Neural progenitor cell (in vitro differentiated cells): ENCODE data around the gene SPANXN2. TPM values are rescaled to one million over a fixed set of nuclear protein-coding genes. Genes with fewer than 3 reads are reported as not detected.

Source experiments
- DNase-seq: peaks from one replicate; pipeline ENCODE4 v3.0.0-alpha.2; 2016; ENCODE audit warnings: low spot score
- H2AFZ ChIP-seq: fragments of 200-600 bp; sonication (generic); replicated peaks from 2 replicates; pipeline ENCODE4 v1.6.1; 2016; ENCODE audit warnings: antibody characterized with exemption
- H3F3A ChIP-seq: fragments of 200-600 bp; sonication (generic); 2 replicates; pipeline ENCODE4 v1.6.1; 2016; ENCODE audit warnings: antibody characterized with exemption, low read depth
- H3K27ac ChIP-seq: fragments of 200-600 bp; sonication (generic); 2 replicates; pipeline ENCODE4 v1.5.1; 2016; ENCODE audit warnings: mild to moderate bottlenecking
- H3K27me3 ChIP-seq: fragments of 200-600 bp; sonication (generic); 2 replicates; pipeline ENCODE4 v1.6.1; 2016; ENCODE audit warnings: mild to moderate bottlenecking, moderate library complexity
- H3K36me3 ChIP-seq: fragments of 200-600 bp; sonication (generic); 2 replicates; pipeline ENCODE4 v1.5.1; 2016
- H3K4me1 ChIP-seq: fragments of 200-600 bp; sonication (generic); 2 replicates; pipeline ENCODE4 v1.6.1; 2016; ENCODE audit warnings: mixed run types
- H3K4me2 ChIP-seq: fragments of 200-600 bp; sonication (generic); 2 replicates; pipeline ENCODE4 v1.6.1; 2016
- H3K4me3 ChIP-seq: fragments of 200-600 bp; sonication (generic); 2 replicates; pipeline ENCODE4 v1.5.1; 2016
- H3K79me2 ChIP-seq: fragments of 200-600 bp; sonication (generic); 2 replicates; pipeline ENCODE4 v1.6.1; 2016; ENCODE audit warnings: low read depth
- H3K9ac ChIP-seq: fragments of 200-600 bp; sonication (generic); 2 replicates; pipeline ENCODE4 v1.6.1; 2016
- H3K9me3 ChIP-seq: fragments of 200-600 bp; sonication (generic); 2 replicates; pipeline ENCODE4 v1.5.1; 2016; ENCODE audit warnings: low read depth
- H4K20me1 ChIP-seq: fragments of 200-600 bp; sonication (generic); 2 replicates; pipeline ENCODE4 v1.6.1; 2016; ENCODE audit warnings: low read depth
- H3K27ac Mint-ChIP-seq: 3 replicates; pipeline ENCODE4 v1.8.0; 2021; ENCODE audit warnings: mixed read lengths
- H3K27me3 Mint-ChIP-seq: 2 replicates; pipeline ENCODE4 v1.8.0; 2022; ENCODE audit warnings: low read depth, mild to moderate bottlenecking, inconsistent platforms, moderate library complexity, mixed read lengths; ENCODE audit not compliant: insufficient read depth
- H3K36me3 Mint-ChIP-seq: 3 replicates; pipeline ENCODE4 v1.8.0; 2021; ENCODE audit warnings: mixed read lengths
- H3K4me1 Mint-ChIP-seq: 3 replicates; pipeline ENCODE4 v1.8.0; 2021; ENCODE audit warnings: mixed read lengths
- H3K4me3 Mint-ChIP-seq: 3 replicates; pipeline ENCODE4 v1.8.0; 2021; ENCODE audit warnings: mild to moderate bottlenecking, moderate library complexity, mixed read lengths
- H3K9me3 Mint-ChIP-seq: 3 replicates; pipeline ENCODE4 v1.8.0; 2020; ENCODE audit warnings: mixed read lengths
- CTCF ChIP-seq: fragments of 200-600 bp; sonication (generic); IDR thresholded peaks from 2 replicates; pipeline ENCODE4 v1.5.1; 2017; ENCODE audit warnings: antibody characterized with exemption, mild to moderate bottlenecking
- EZH2 ChIP-seq: fragments of 200-600 bp; sonication (generic); IDR thresholded peaks from 2 replicates; pipeline ENCODE4 v1.6.1; 2017; ENCODE audit warnings: antibody characterized with exemption, mild to moderate bottlenecking, moderate library complexity
- EZH2phosphoT487 ChIP-seq: fragments of 200-600 bp; sonication (generic); IDR thresholded peaks from 2 replicates; pipeline ENCODE4 v1.6.1; 2017; ENCODE audit warnings: antibody characterized with exemption
- total RNA-seq: library from RNA; depleted of rRNA; stranded (reverse); fragments of >200 nt; gene quantifications from 2 replicates; pipeline ENCODE4 v1.2.3, GENCODE V29; 2015; ENCODE audit warnings: low replicate concordance

The SPANXN2 gene
- total RNA-seq, 1 donor from 2014 or later = not detected

GRCh38 chrX:143757375-143757774 is 36.8 kb upstream of the SPANXN2 start:
- Histone ChIP-seq H3K36me3 (no peaks in the 10 kb centered on the region), H3K9ac (no peak overlapping the region), H3K9me3 (peaks cover 4% of the 10 kb centered on the region), H3K27ac (no peak overlapping the region), H3K4me3 (peak overlapping the region; percentile 22), H3F3A (no peaks in the 10 kb centered on the region), H3K27me3 (no peaks in the 10 kb centered on the region), H3K4me2 (no peak overlapping the region), H4K20me1 (no peaks in the 10 kb centered on the region), H3K79me2 (no peaks in the 10 kb centered on the region), H2AFZ (no peak overlapping the region), H3K4me1 (no peaks in the 10 kb centered on the region)
- DNase-seq = peak; percentile 37
- Mint-ChIP-seq H3K27me3 (no peaks in the 10 kb centered on the region), H3K4me1 (no peaks in the 10 kb centered on the region), H3K36me3 (no peaks in the 10 kb centered on the region), H3K27ac (no peak overlapping the region), H3K9me3 (peaks cover 3% of the 10 kb centered on the region), H3K4me3 (no peak overlapping the region)
- TF ChIP-seq EZH2phosphoT487 (no peak), EZH2 (no peak), CTCF (peak; percentile 26)

- H3K27me3 Mint-ChIP-seq = no peaks in the 10 kb centered on the region
- H3K27me3 ChIP-seq = no peaks in the 10 kb centered on the region
- no peak overlapping the region for H3K9ac ChIP-seq
- TF ChIP-seq EZH2 (no peak), EZH2phosphoT487 (no peak), CTCF (no peak)
- H3K36me3 Mint-ChIP-seq = no peaks in the 10 kb centered on the region
- no peak overlapping the region for H3K4me2 ChIP-seq
- no peak overlapping the region for H2AFZ ChIP-seq
- no peaks in the 10 kb centered on the region for H3K79me2 ChIP-seq
- no peak overlapping the region for H3K4me3 Mint-ChIP-seq
- H3K9me3 ChIP-seq = no peaks in the 10 kb centered on the region
- no peaks in the 10 kb centered on the region for H3K4me1 ChIP-seq
- no peaks in the 10 kb centered on the region for H3K4me1 Mint-ChIP-seq
- DNase-seq = no peak
- no peaks in the 10 kb centered on the region for H3K36me3 ChIP-seq
- peaks cover 3% of the 10 kb centered on the region for H3K9me3 Mint-ChIP-seq
- H3F3A ChIP-seq = no peaks in the 10 kb centered on the region
- H4K20me1 ChIP-seq = no peaks in the 10 kb centered on the region
- H3K27ac Mint-ChIP-seq = no peak overlapping the region
- H3K27ac ChIP-seq = no peak overlapping the region
- H3K4me3 ChIP-seq = no peak overlapping the region
These were observed 33.6 kb upstream of the SPANXN2 start for GRCh38 chrX:143754183-143754582.

- Histone ChIP-seq H3K79me2 (no peaks in the 10 kb centered on the region), H3K9ac (no peak overlapping the region), H3K4me3 (no peak overlapping the region), H3K27ac (no peak overlapping the region), H3K4me2 (no peak overlapping the region), H3K36me3 (no peaks in the 10 kb centered on the region), H3F3A (no peaks in the 10 kb centered on the region), H3K27me3 (no peaks in the 10 kb centered on the region), H3K9me3 (no peaks in the 10 kb centered on the region), H2AFZ (no peak overlapping the region), H3K4me1 (no peaks in the 10 kb centered on the region), H4K20me1 (no peaks in the 10 kb centered on the region)
- Mint-ChIP-seq H3K4me1 (no peaks in the 10 kb centered on the region), H3K27ac (no peak overlapping the region), H3K27me3 (no peaks in the 10 kb centered on the region), H3K36me3 (no peaks in the 10 kb centered on the region), H3K9me3 (peaks cover 5% of the 10 kb centered on the region), H3K4me3 (no peak overlapping the region)
- TF ChIP-seq EZH2 (no peak), CTCF (no peak), EZH2phosphoT487 (no peak)
- DNase-seq = no peak
These were observed 13.3 kb upstream of the SPANXN2 start for GRCh38 chrX:143733866-143734265.
